IMR-90 (cell line): Measurements from ENCODE around the gene DEPDC5. TPM values are rescaled to one million over a fixed set of nuclear protein-coding genes. Genes with fewer than 3 reads are reported as not detected.

Source experiments
- ATAC-seq: fragments of 200-7000 bp; cut with Tn5 transposase; 2 replicates; pipeline ENCODE4 v1.9.1; 2020; ENCODE audit warnings: low read depth, mild to moderate bottlenecking, moderate library complexity
- BruUV-seq: library from RNA; stranded (reverse); fragments of 400-500 nt; replicated peaks from 2 replicates; lab custom pipeline; 2021; lab: Mats Ljungman, UMichigan
- CTCF ChIA-PET: fragments of 300-600 bp; formaldehyde crosslinking; extraction: SDS; loops from one replicate; lab custom pipeline; 2021; ENCODE audit warnings: antibody characterized with exemption; lab: Yijun Ruan, JAX
- POLR2A ChIA-PET: fragments of 300-600 bp; sonication (Branson Sonifier 250); formaldehyde crosslinking; loops from one replicate; lab custom pipeline; 2022; ENCODE audit warnings: antibody characterized with exemption; ENCODE audit not compliant: unreplicated experiment; lab: Charles Lee
- DNase-seq: peaks from one replicate; pipeline ENCODE4 v3.0.0; 2013
- H2AFZ ChIP-seq: replicated peaks from 2 replicates; pipeline ENCODE3; 2013; ENCODE audit warnings: low read length, mild to moderate bottlenecking; ENCODE audit not compliant: poor library complexity
- H2AK5ac ChIP-seq: 2 replicates; pipeline ENCODE4 v1.6.1; 2013; ENCODE audit warnings: low read depth, low read length, inconsistent platforms
- H2AK9ac ChIP-seq: replicated peaks from 2 replicates; pipeline ENCODE3; 2013; ENCODE audit warnings: mild to moderate bottlenecking, low read depth, low read length, moderate library complexity; ENCODE audit not compliant: poor library complexity
- H2BK120ac ChIP-seq: 2 replicates; pipeline ENCODE4 v1.6.1; 2013; ENCODE audit warnings: low read depth, low read length, inconsistent platforms
- H2BK15ac ChIP-seq: 3 replicates; pipeline ENCODE4 v1.6.1; 2013; ENCODE audit warnings: low read depth, low read length, inconsistent platforms
- H2BK20ac ChIP-seq: 2 replicates; pipeline ENCODE4 v1.6.1; 2013; ENCODE audit warnings: low read depth, mild to moderate bottlenecking, inconsistent platforms, low read length, moderate library complexity
- H2BK5ac ChIP-seq: 2 replicates; pipeline ENCODE4 v1.6.1; 2013; ENCODE audit warnings: mild to moderate bottlenecking, low read depth, low read length, inconsistent platforms; ENCODE audit not compliant: poor library complexity, severe bottlenecking
- H3K14ac ChIP-seq: replicated peaks from 2 replicates; pipeline ENCODE4 v1.6.1; 2013; ENCODE audit warnings: low read depth, low read length, inconsistent platforms
- H3K18ac ChIP-seq: 2 replicates; pipeline ENCODE4 v1.6.1; 2013; ENCODE audit warnings: low read depth, low read length, control low read depth
- H3K23ac ChIP-seq: 2 replicates; pipeline ENCODE4 v1.6.1; 2013; ENCODE audit warnings: low read depth, low read length, inconsistent platforms
- H3K27ac ChIP-seq: 2 replicates; pipeline ENCODE4 v1.5.1; 2013; ENCODE audit warnings: mild to moderate bottlenecking, control low read depth, low read length; ENCODE audit not compliant: insufficient read depth
- H3K27me3 ChIP-seq: 2 replicates; pipeline ENCODE4 v1.6.1; 2013; ENCODE audit warnings: low read length; ENCODE audit not compliant: control insufficient read depth, insufficient read depth
- H3K36me3 ChIP-seq: 2 replicates; pipeline ENCODE4 v1.6.1; 2013; ENCODE audit warnings: low read length, mixed read lengths; ENCODE audit not compliant: control insufficient read depth, insufficient read depth
- H3K4ac ChIP-seq: 2 replicates; pipeline ENCODE4 v1.6.1; 2013; ENCODE audit warnings: low read depth, low read length, inconsistent platforms
- H3K4me1 ChIP-seq: 2 replicates; pipeline ENCODE4 v1.6.1; 2013; ENCODE audit warnings: low read length, mixed read lengths; ENCODE audit not compliant: control insufficient read depth, insufficient read depth
- H3K4me2 ChIP-seq: 2 replicates; pipeline ENCODE4 v1.6.1; 2013; ENCODE audit warnings: low read depth, mild to moderate bottlenecking, control low read depth, low read length, moderate library complexity
- H3K4me3 ChIP-seq: 2 replicates; pipeline ENCODE4 v1.5.1; 2013; ENCODE audit warnings: low read depth, mild to moderate bottlenecking, control low read depth, low read length, moderate library complexity; ENCODE audit not compliant: insufficient read depth
- H3K56ac ChIP-seq: 2 replicates; pipeline ENCODE4 v1.6.1; 2013; ENCODE audit warnings: low read length, inconsistent platforms; ENCODE audit not compliant: insufficient read depth; ENCODE audit errors: extremely low read depth
- H3K79me1 ChIP-seq, 2 experiments: 2 replicates each; pipeline ENCODE4 v1.6.1; 2013; ENCODE audit warnings: low read length in 2 of 2, inconsistent platforms in 1 of 2, low read depth in 1 of 2
- H3K9ac ChIP-seq: 2 replicates; pipeline ENCODE4 v1.6.1; 2013; ENCODE audit warnings: low read depth, low read length, control low read depth
- H3K9me1 ChIP-seq: 2 replicates; pipeline ENCODE4 v1.6.1; 2013; ENCODE audit warnings: low read length, inconsistent platforms; ENCODE audit not compliant: insufficient read depth
- H3K9me3 ChIP-seq: 2 replicates; pipeline ENCODE4 v1.6.1; 2013; ENCODE audit warnings: low read length; ENCODE audit not compliant: control insufficient read depth, insufficient read depth
- H4K20me1 ChIP-seq: 2 replicates; pipeline ENCODE4 v1.6.1; 2013; ENCODE audit warnings: low read length, inconsistent platforms; ENCODE audit not compliant: insufficient read depth
- H4K5ac ChIP-seq: 2 replicates; pipeline ENCODE4 v1.6.1; 2013; ENCODE audit warnings: mild to moderate bottlenecking, low read depth, low read length, control low read depth
- H4K8ac ChIP-seq, 2 experiments: 2 replicates each; pipeline ENCODE4 v1.6.1; 2013; ENCODE audit warnings: low read depth in 2 of 2, low read length in 2 of 2, control low read depth in 1 of 2, inconsistent platforms in 1 of 2
- H4K91ac ChIP-seq: 2 replicates; pipeline ENCODE4 v1.6.1; 2013; ENCODE audit warnings: low read depth, low read length, inconsistent platforms; ENCODE audit not compliant: insufficient read depth
- BHLHE40 ChIP-seq: fragments of 150-350 bp; IDR thresholded peaks from 2 replicates; pipeline ENCODE4 v1.6.1; 2016; ENCODE audit warnings: mild to moderate bottlenecking, low read depth, low read length
- CEBPB ChIP-seq: IDR thresholded peaks from 2 replicates; pipeline ENCODE4 v1.6.1; 2012; ENCODE audit warnings: low read depth, low read length, improper control_type of control experiment
- CHD1 ChIP-seq: IDR thresholded peaks from 2 replicates; pipeline ENCODE4 v1.6.1; 2012; ENCODE audit warnings: low read depth, low read length, improper control_type of control experiment
- CTCF ChIP-seq: conservative IDR thresholded peaks from 2 replicates; pipeline ENCODE4 v1.5.1; 2012; ENCODE audit warnings: mild to moderate bottlenecking, low read depth, low read length, improper control_type of control experiment
- ELK1 ChIP-seq: fragments of 150-350 bp; IDR thresholded peaks from 2 replicates; pipeline ENCODE4 v1.6.1; 2016; ENCODE audit warnings: low read depth, mild to moderate bottlenecking, low read length, moderate library complexity, borderline replicate concordance
- FOS ChIP-seq: fragments of 150-350 bp; IDR thresholded peaks from 2 replicates; pipeline ENCODE4 v1.6.1; 2016; ENCODE audit warnings: low read depth, low read length
- MAZ ChIP-seq: IDR thresholded peaks from 2 replicates; pipeline ENCODE4 v1.6.1; 2012; ENCODE audit warnings: low read depth, mild to moderate bottlenecking, low read length, improper control_type of control experiment, moderate library complexity, borderline replicate concordance
- MXI1 ChIP-seq: IDR thresholded peaks from 2 replicates; pipeline ENCODE4 v1.6.1; 2012; ENCODE audit warnings: low read depth, mild to moderate bottlenecking, low read length, moderate library complexity, borderline replicate concordance
- POLR2A ChIP-seq: IDR thresholded peaks from 2 replicates; pipeline ENCODE4 v1.6.1; 2012; ENCODE audit warnings: mild to moderate bottlenecking, low read depth, low read length
- RAD21 ChIP-seq: IDR thresholded peaks from 2 replicates; pipeline ENCODE4 v1.6.1; 2012; ENCODE audit warnings: low read length, improper control_type of control experiment
- RCOR1 ChIP-seq: IDR thresholded peaks from 2 replicates; pipeline ENCODE4 v1.6.1; 2012; ENCODE audit warnings: mild to moderate bottlenecking, low read length, improper control_type of control experiment; ENCODE audit not compliant: insufficient replicate concordance
- USF2 ChIP-seq: fragments of 150-350 bp; IDR thresholded peaks from 2 replicates; pipeline ENCODE4 v1.6.1; 2017; ENCODE audit warnings: mild to moderate bottlenecking, antibody characterized with exemption, low read length, low read depth
- WGBS, 2 experiments: methylation state at CpG; one replicate each; pipeline versions ENCODE4 v1.1.5 to v1.1.7; 2013; ENCODE audit warnings: missing lambda C conversion rate in 2 of 2; ENCODE audit not compliant: insufficient read length in 1 of 2; ENCODE audit errors: extremely low coverage in 2 of 2; 5-methylcytosine and 5-hydroxymethylcytosine counted together
- dilution Hi-C: fragments of 300-500 bp; cut with HindIII; formaldehyde crosslinking; loops from one replicate; pipeline ENCODE4 v1.14.3; 2018; ENCODE audit warnings: low sequenced_read_pairs; ENCODE audit not compliant: unreplicated experiment
- in situ Hi-C: fragments of 300-500 bp; cut with MboI; formaldehyde crosslinking; loops from 3 replicates; pipeline ENCODE4 v1.14.3; 2019; ENCODE audit warnings: low sequenced_read_pairs, inconsistent platforms, mixed read lengths
- intact Hi-C: fragments of 100-400 bp; cut with micrococcal nuclease; formaldehyde crosslinking; loops from 2 replicates; pipeline ENCODE4 v1.10.0; 2022
- polyA plus RNA-seq, 3 experiments: library from polyadenylated mRNA; depleted of rRNA; stranded (reverse); fragments of >200 nt; gene quantifications; 2 replicates each; pipeline ENCODE4 v1.2.3, GENCODE V29; 2012; ENCODE audit warnings: low replicate concordance in 1 of 3
- total RNA-seq: library from RNA; depleted of rRNA; stranded (reverse); fragments of >200 nt; gene quantifications from 2 replicates; pipeline ENCODE4 v1.2.3, GENCODE V29; 2012

The DEPDC5 gene
- total and polyA plus RNA-seq, 2 of the 4 experiments (the other 2 are of a cell fraction) = 6.6 to 12.9 TPM

- dilution Hi-C loops = no loop called here
- no TSS peak for BruUV-seq
These were observed 188.3 kb downstream of the DEPDC5 start for GRCh38 chr22:31942091-31942490.

More at GRCh38 chr22:31942091-31942490, 188.3 kb downstream of the DEPDC5 start:
- Histone ChIP-seq H2BK20ac (no peak overlapping the region), H3K79me1 (peaks cover 0 to 18% of the 10 kb centered on the region in 2 experiments; a peak in 2 of 4 replicates), H2AK9ac (no peak overlapping the region), H4K8ac (no peak overlapping the region), H3K14ac (no peak overlapping the region), H3K4me1 (peaks cover 11% of the 10 kb centered on the region), H2AK5ac (no peak overlapping the region), H3K36me3 (no peaks in the 10 kb centered on the region; the same call in 1 of the 2 replicates), H4K5ac (no peak overlapping the region), H3K56ac (no peak overlapping the region), H3K27me3 (peaks cover 10% of the 10 kb centered on the region), H3K9me1 (peaks cover 7% of the 10 kb centered on the region; the same call in 1 of the 2 replicates), H3K9me3 (no peaks in the 10 kb centered on the region), H2BK120ac (no peak overlapping the region), H2BK15ac (no peak overlapping the region), H3K18ac (no peak overlapping the region), H2AFZ (no peak overlapping the region), H3K4ac (no peak overlapping the region; the same call in 1 of the 2 replicates), H3K23ac (no peak overlapping the region), H3K9ac (no peak overlapping the region), H3K4me3 (no peak overlapping the region), H4K20me1 (peaks cover 20% of the 10 kb centered on the region), H4K91ac (no peak overlapping the region), H2BK5ac (no peak overlapping the region), H3K27ac (no peak overlapping the region), H3K4me2 (no peak overlapping the region)
- POLR2A ChIA-PET = interaction anchor here (0.6 kb wide), 1 partner anchor 28 kb away, joined by 3 read pairs; no protein-coding TSS in a partner anchor
- TF ChIP-seq CHD1 (no peak), CEBPB (no peak), MXI1 (no peak), USF2 (no peak), POLR2A (no peak), FOS (no peak), BHLHE40 (no peak), MAZ (no peak), CTCF (no peak), ELK1 (no peak), RAD21 (no peak), RCOR1 (no peak)
- in situ Hi-C loops (loop anchor here (10.0 kb wide), 1 partner anchor 187 kb away; the partner anchor contains the start of genes DEPDC5 and PRR14L), intact Hi-C loops (no loop called here)
- WGBS, 2 experiments = 96% methylated on average over 4 of the region's 5 CpGs; no CpG with 5 or more reads in 1 of the 2 experiments
- CTCF ChIA-PET = no interaction called here
- no peak for ATAC-seq
- DNase-seq = no peak
